AG04449 (cell line): Measurements from ENCODE around the gene CYTH2.

Experiments
- CTCF ChIA-PET: fragments of 350-600 bp; formaldehyde crosslinking; extraction: SDS; loops from one replicate; lab custom pipeline; 2021; ENCODE audit warnings: antibody characterized with exemption; lab: Yijun Ruan, JAX
- POLR2A ChIA-PET: fragments of 400-600, 350-600 bp; formaldehyde crosslinking; extraction: SDS; loops from one replicate; lab custom pipeline; 2020; ENCODE audit warnings: antibody characterized with exemption, inconsistent platforms; lab: Yijun Ruan, JAX
- DNase-seq: peaks from one replicate; pipeline ENCODE4 v3.0.0-alpha.2; 2010; ENCODE audit warnings: low read depth, low spot score
- H3K4me3 ChIP-seq: 2 replicates; pipeline ENCODE4 v1.5.1; 2011; ENCODE audit warnings: low read depth, mild to moderate bottlenecking, control low read depth, low read length
- CTCF ChIP-seq: IDR thresholded peaks from one replicate; pipeline ENCODE4 v1.5.1; 2011; ENCODE audit warnings: mild to moderate bottlenecking, moderate library complexity, low read length, control low read depth, inconsistent platforms; ENCODE audit not compliant: insufficient read depth; ENCODE audit errors: missing control alignments

The CYTH2 gene

GRCh38 chr19:48461982-48462655 lies 7.0 kb upstream of the CYTH2 start:
- CTCF ChIA-PET, result interaction anchor here (1.0 to 1.3 kb wide), 4 partner anchors 15 to 71 kb away, joined by 3 to 6 read pairs (median 4); partner anchors contain the start of genes GRWD1 and KDELR1
- no peak for DNase-seq
- POLR2A ChIA-PET, result no interaction called here
- TF ChIP-seq CTCF, result no peak
- no peak overlapping the region for H3K4me3 ChIP-seq

GRCh38 chr19:48465215-48465614 lies 4.0 kb upstream of the CYTH2 start:
- no peak for DNase-seq
- no peak for TF ChIP-seq CTCF
- POLR2A ChIA-PET, result interaction anchor here (0.6 kb wide), 1 partner anchor 610 kb away, joined by 3 read pairs; no protein-coding TSS in a partner anchor
- no peak overlapping the region for H3K4me3 ChIP-seq
- CTCF ChIA-PET, result interaction anchor here (1.1 kb wide), 1 partner anchor 119 kb away, joined by 3 read pairs; no protein-coding TSS in a partner anchor

GRCh38 chr19:48466561-48467325 lies 2.4 kb upstream of the CYTH2 start:
- TF ChIP-seq CTCF, result no peak

GRCh38 chr19:48468772-48469288 lies 339 bp upstream of the CYTH2 start:
- peak overlapping the region; percentile 84 for H3K4me3 ChIP-seq
- TF ChIP-seq CTCF, result no peak
- peak; percentile 100 for DNase-seq
- CTCF ChIA-PET, result interaction anchor here (1.0 to 1.6 kb wide), 2 partner anchors 115 to 120 kb away, joined by 3 to 4 read pairs; no protein-coding TSS in a partner anchor
- POLR2A ChIA-PET, result no interaction called here

More at GRCh38 chr19:48466561-48467325, 2.4 kb upstream of the CYTH2 start:
- DNase-seq, result no peak
- H3K4me3 ChIP-seq, result no peak overlapping the region
- POLR2A ChIA-PET, result no interaction called here
- CTCF ChIA-PET, result interaction anchor here (0.6 to 1.9 kb wide), 4 partner anchors 21 to 117 kb away, joined by 3 to 12 read pairs (median 4); partner anchors contain the start of genes GRWD1 and KDELR1

- no peak for DNase-seq
- H3K4me3 ChIP-seq, result peak overlapping the region; percentile 84
- no peak for TF ChIP-seq CTCF
- POLR2A ChIA-PET, result interaction anchor here (0.7 kb wide), 1 partner anchor 10 kb away, joined by 3 read pairs; no protein-coding TSS in a partner anchor
- CTCF ChIA-PET, result interaction anchor here (0.6 to 1.9 kb wide), 8 partner anchors 10 to 118 kb away, joined by 3 to 17 read pairs (median 6); partner anchors contain the start of genes GRWD1 and KDELR1
Observed at GRCh38 chr19:48469934-48470680, 938 bp downstream of the CYTH2 start.
